H7 (cell line): ENCODE data around the gene EMILIN3. TPM values are rescaled to one million over a fixed set of nuclear protein-coding genes. Genes with fewer than 3 reads are reported as not detected.

Source experiments
- DNase-seq: peaks from one replicate; pipeline ENCODE4 v3.0.0; 2012
- H3K27me3 ChIP-seq: 2 replicates; pipeline ENCODE4 v1.6.0; 2011; ENCODE audit warnings: mild to moderate bottlenecking, low read length; ENCODE audit not compliant: control insufficient read depth, insufficient read depth
- H3K36me3 ChIP-seq: replicated peaks from 2 replicates; pipeline ENCODE4 v1.5.1; 2011; ENCODE audit warnings: low read length; ENCODE audit not compliant: control insufficient read depth, insufficient read depth
- H3K4me3 ChIP-seq: 2 replicates; pipeline ENCODE4 v1.5.1; 2011; ENCODE audit warnings: low read depth, mild to moderate bottlenecking, control low read depth, low read length, moderate library complexity; ENCODE audit not compliant: insufficient read depth
- total RNA-seq: library from RNA; depleted of rRNA; stranded (reverse); fragments of >200 nt; shearing (Covaris generic); gene quantifications from 2 replicates; pipeline ENCODE4 v1.2.3, GENCODE V29; 2014

The EMILIN3 gene
- total RNA-seq, 1 experiment from 2014 or later = 6.2 TPM

GRCh38 chr20:41352106-41352505, 14.5 kb downstream of the EMILIN3 start:
- Histone ChIP-seq H3K27me3 (no peaks in the 10 kb centered on the region), H3K4me3 (no peak overlapping the region), H3K36me3 (no peaks in the 10 kb centered on the region)
- DNase-seq = peak; percentile 82

- Histone ChIP-seq H3K27me3 (no peaks in the 10 kb centered on the region), H3K4me3 (no peak overlapping the region), H3K36me3 (no peaks in the 10 kb centered on the region)
- no peak for DNase-seq
Measured at GRCh38 chr20:41350408-41350962, 16.1 kb downstream of the EMILIN3 start.

GRCh38 chr20:41349943-41350342, 16.7 kb downstream of the EMILIN3 start:
- Histone ChIP-seq H3K36me3 (no peaks in the 10 kb centered on the region), H3K4me3 (no peak overlapping the region), H3K27me3 (no peaks in the 10 kb centered on the region)
- DNase-seq = peak; percentile 37

- H3K36me3 ChIP-seq = no peaks in the 10 kb centered on the region
- no peak overlapping the region for H3K4me3 ChIP-seq
Measured at GRCh38 chr20:41349266-41349665, 17.4 kb downstream of the EMILIN3 start.

GRCh38 chr20:41348430-41349172, 18.0 kb downstream of the EMILIN3 start:
- no peak overlapping the region for H3K4me3 ChIP-seq
- no peaks in the 10 kb centered on the region for H3K27me3 ChIP-seq
- DNase-seq = no peak
- H3K36me3 ChIP-seq = no peaks in the 10 kb centered on the region

More at GRCh38 chr20:41349266-41349665, 17.4 kb downstream of the EMILIN3 start:
- DNase-seq = no peak
- no peaks in the 10 kb centered on the region for H3K27me3 ChIP-seq

- Histone ChIP-seq H3K36me3 (no peaks in the 10 kb centered on the region), H3K27me3 (no peaks in the 10 kb centered on the region), H3K4me3 (no peak overlapping the region)
- no peak for DNase-seq
Measured at GRCh38 chr20:41347523-41348429, 18.8 kb downstream of the EMILIN3 start.

DNA sequence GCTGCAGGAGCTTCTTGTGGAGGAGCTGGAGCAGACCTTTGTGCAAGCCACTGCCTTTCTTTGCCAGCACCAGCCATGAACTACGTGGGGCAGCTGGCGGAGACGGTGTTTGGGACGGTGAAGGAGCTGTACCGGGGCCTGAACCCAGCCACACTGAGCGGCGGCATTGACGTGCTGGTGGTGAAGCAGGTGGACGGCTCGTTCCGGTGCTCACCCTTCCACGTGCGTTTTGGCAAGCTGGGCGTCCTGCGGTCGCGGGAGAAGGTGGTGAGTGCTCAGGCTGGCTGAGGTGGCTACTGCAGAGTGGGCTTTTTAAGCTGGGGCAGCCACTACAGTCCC, 20.9 kb downstream of the EMILIN3 start:
- Histone ChIP-seq H3K27me3 (no peaks in the 10 kb centered on the region), H3K4me3 (no peak overlapping the region), H3K36me3 (no peaks in the 10 kb centered on the region)
- DNase-seq = peak; percentile 43

GRCh38 chr20:41344938-41345728, 21.5 kb downstream of the EMILIN3 start:
- Histone ChIP-seq H3K27me3 (no peaks in the 10 kb centered on the region), H3K36me3 (no peaks in the 10 kb centered on the region), H3K4me3 (no peak overlapping the region)
- no peak for DNase-seq

DNA sequence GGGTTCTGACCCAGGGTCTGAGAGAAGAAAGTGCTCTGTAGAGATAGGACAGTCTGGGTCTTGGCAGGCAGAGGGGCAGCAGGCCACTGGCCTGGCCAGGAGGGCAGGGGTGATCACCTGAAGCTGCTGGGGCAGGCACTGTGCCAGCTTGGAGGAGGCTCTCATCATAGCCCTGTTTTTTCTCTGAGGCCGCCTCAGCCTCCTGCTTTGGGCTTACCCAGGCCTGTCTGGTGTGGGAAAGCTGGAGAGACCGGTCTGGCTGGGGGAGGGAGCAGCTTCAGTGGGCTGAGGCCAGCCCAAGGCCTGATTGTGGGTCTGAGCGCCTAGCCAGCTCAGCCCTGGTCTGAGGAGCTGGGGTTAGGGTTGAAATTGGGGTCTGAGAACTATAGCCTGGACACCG, 22.1 kb downstream of the EMILIN3 start:
- no peak overlapping the region for H3K4me3 ChIP-seq
- H3K36me3 ChIP-seq = no peaks in the 10 kb centered on the region
- DNase-seq = peak; percentile 36
- H3K27me3 ChIP-seq = peaks cover 2% of the 10 kb centered on the region

GRCh38 chr20:41342474-41343464, 23.8 kb downstream of the EMILIN3 start:
- peaks cover 5% of the 10 kb centered on the region for H3K27me3 ChIP-seq
- DNase-seq = peak; percentile 25
- H3K4me3 ChIP-seq = no peak overlapping the region
- no peaks in the 10 kb centered on the region for H3K36me3 ChIP-seq

GRCh38 chr20:41340327-41341055, 26.1 kb downstream of the EMILIN3 start, which contains the start of gene LPIN3:
Gene LPIN3 (plus strand): TSS chr20:41340821. CDS start chr20:41345804, 4,983 bp downstream.
- DNase-seq = peak; percentile 99
- peaks cover 5% of the 10 kb centered on the region for H3K27me3 ChIP-seq
- peak within 1 kb of the TSS; percentile 50 for H3K4me3 ChIP-seq
- no peaks in the 10 kb centered on the region for H3K36me3 ChIP-seq

DNA sequence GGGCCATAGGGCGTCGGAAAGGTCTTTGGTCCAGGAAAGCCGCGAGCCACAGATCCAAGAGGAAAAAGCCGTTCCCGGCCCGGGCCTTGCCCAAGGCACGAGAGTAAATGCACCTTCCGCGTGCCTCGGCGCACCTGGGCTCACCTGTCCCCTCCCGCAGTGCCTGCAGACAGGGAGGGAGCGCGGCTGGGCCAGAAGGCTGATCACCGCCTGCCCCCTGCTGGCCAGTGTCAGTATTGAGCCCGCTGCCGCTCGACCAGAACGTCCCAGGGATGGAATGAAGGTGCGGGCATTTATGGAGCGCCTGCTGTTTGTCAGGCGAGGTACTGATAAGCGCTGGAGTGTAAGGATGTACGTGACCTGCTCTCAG, 26.7 kb downstream of the EMILIN3 start:
- DNase-seq = peak; percentile 95
- H3K36me3 ChIP-seq = no peaks in the 10 kb centered on the region
- H3K27me3 ChIP-seq = peaks cover 5% of the 10 kb centered on the region
- peak overlapping the region; percentile 50 for H3K4me3 ChIP-seq
